ENCODE data around the gene VPS33B. TPM values are rescaled to one million over a fixed set of nuclear protein-coding genes. Genes with fewer than 3 reads are reported as not detected.

The VPS33B gene
- total and polyA plus RNA-seq, 2 of the 13 experiments (the other 11 are each of a cell fraction or from before 2014, with no cell fraction given), result 15.8 to 16.5 TPM

DNA sequence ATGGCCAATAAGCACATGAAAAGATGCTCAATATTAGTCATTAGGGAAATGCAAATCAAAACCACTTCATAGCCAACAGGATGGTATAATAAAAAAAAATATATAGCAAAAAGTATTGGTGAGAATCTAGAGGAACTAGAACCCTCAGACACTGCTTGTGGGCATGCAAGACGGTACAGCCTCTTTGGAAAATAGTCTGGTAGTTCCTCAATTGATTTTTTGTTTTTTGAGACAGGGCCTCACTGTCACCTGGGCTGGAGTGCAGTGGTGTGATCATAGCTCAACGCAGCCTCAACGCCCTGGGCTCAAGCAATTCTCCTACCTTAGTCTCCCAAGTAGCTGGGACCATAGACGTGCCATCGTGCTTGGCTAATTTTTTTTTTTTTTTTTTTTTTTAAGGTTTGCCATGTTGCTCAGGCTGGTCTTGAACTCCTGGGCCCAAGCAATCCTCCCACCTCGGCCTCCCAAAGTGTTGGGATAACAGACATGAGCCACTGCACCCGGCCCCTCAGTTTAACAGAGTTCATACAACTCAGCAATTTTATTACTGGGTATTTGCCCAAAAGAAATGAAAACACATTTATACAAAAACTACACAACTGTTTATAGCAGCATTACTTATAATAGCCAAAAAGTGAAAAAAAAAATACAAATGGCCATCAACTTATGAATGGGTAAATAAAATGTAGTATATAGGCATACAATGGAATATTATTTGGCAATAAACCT lies 33.2 kb downstream of the VPS33B start (continued):
- TF ChIP-seq HNRNPH1 (optimal IDR thresholded peaks at IDR 0.05; ENCODE audit: low read depth, low read length), result no peak
- TF ChIP-seq, protein P1, sequence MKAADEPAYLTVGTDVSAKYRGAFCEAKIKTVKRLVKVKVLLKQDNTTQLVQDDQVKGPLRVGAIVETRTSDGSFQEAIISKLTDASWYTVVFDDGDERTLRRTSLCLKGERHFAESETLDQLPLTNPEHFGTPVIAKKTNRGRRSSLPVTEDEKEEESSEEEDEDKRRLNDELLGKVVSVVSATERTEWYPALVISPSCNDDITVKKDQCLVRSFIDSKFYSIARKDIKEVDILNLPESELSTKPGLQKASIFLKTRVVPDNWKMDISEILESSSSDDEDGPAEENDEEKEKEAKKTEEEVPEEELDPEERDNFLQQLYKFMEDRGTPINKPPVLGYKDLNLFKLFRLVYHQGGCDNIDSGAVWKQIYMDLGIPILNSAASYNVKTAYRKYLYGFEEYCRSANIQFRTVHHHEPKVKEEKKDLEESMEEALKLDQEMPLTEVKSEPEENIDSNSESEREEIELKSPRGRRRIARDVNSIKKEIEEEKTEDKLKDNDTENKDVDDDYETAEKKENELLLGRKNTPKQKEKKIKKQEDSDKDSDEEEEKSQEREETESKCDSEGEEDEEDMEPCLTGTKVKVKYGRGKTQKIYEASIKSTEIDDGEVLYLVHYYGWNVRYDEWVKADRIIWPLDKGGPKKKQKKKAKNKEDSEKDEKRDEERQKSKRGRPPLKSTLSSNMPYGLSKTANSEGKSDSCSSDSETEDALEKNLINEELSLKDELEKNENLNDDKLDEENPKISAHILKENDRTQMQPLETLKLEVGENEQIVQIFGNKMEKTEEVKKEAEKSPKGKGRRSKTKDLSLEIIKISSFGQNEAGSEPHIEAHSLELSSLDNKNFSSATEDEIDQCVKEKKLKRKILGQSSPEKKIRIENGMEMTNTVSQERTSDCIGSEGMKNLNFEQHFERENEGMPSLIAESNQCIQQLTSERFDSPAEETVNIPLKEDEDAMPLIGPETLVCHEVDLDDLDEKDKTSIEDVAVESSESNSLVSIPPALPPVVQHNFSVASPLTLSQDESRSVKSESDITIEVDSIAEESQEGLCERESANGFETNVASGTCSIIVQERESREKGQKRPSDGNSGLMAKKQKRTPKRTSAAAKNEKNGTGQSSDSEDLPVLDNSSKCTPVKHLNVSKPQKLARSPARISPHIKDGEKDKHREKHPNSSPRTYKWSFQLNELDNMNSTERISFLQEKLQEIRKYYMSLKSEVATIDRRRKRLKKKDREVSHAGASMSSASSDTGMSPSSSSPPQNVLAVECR (CRISPR knock-in tag; IDR thresholded peaks at IDR 0.05; ENCODE audit: borderline replicate concordance), result no peak
- TF ChIP-seq ZBTB3 (CRISPR knock-in tag; IDR thresholded peaks at IDR 0.05; ENCODE audit: borderline replicate concordance, low read depth), result no peak
- no peak for TF ChIP-seq NR2F1 (CRISPR knock-in tag; IDR thresholded peaks at IDR 0.05)
- no peak for TF ChIP-seq NFYC (CRISPR knock-in tag; IDR thresholded peaks at IDR 0.05)
- TF ChIP-seq AKAP8 (CRISPR knock-in tag; IDR thresholded peaks at IDR 0.05), result no peak
- TF ChIP-seq, protein P2, sequence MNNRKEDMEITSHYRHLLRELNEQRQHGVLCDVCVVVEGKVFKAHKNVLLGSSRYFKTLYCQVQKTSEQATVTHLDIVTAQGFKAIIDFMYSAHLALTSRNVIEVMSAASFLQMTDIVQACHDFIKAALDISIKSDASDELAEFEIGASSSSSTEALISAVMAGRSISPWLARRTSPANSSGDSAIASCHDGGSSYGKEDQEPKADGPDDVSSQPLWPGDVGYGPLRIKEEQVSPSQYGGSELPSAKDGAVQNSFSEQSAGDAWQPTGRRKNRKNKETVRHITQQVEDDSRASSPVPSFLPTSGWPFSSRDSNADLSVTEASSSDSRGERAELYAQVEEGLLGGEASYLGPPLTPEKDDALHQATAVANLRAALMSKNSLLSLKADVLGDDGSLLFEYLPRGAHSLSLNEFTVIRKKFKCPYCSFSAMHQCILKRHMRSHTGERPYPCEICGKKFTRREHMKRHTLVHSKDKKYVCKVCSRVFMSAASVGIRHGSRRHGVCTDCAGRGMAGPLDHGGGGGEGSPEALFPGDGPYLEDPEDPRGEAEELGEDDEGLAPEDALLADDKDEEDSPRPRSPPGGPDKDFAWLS (CRISPR knock-in tag; IDR thresholded peaks at IDR 0.05; ENCODE audit: borderline replicate concordance), result no peak
- TF ChIP-seq, protein P3, sequence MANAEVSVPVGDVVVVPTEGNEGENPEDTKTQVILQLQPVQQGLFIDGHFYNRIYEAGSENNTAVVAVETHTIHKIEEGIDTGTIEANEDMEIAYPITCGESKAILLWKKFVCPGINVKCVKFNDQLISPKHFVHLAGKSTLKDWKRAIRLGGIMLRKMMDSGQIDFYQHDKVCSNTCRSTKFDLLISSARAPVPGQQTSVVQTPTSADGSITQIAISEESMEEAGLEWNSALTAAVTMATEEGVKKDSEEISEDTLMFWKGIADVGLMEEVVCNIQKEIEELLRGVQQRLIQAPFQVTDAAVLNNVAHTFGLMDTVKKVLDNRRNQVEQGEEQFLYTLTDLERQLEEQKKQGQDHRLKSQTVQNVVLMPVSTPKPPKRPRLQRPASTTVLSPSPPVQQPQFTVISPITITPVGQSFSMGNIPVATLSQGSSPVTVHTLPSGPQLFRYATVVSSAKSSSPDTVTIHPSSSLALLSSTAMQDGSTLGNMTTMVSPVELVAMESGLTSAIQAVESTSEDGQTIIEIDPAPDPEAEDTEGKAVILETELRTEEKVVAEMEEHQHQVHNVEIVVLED (CRISPR knock-in tag; IDR thresholded peaks at IDR 0.05; ENCODE audit: borderline replicate concordance), result no peak
- no peak for TF ChIP-seq MAFF (IDR thresholded peaks at IDR 0.05; ENCODE audit: low read depth, low read length)
- TF ChIP-seq NFYB (CRISPR knock-in tag; IDR thresholded peaks at IDR 0.05), result no peak
- no peak for TF ChIP-seq ZNF776 (CRISPR knock-in tag; IDR thresholded peaks at IDR 0.05)
- TF ChIP-seq ZNF331 (CRISPR knock-in tag; IDR thresholded peaks at IDR 0.05), result no peak
- no peak for TF ChIP-seq STAG1 (CRISPR knock-in tag; IDR thresholded peaks at IDR 0.05)
- no peak for TF ChIP-seq TBL1XR1 (IDR thresholded peaks at IDR 0.05; ENCODE audit: borderline replicate concordance, low read length, partially characterized antibody)
- TF ChIP-seq DMAP1 (CRISPR knock-in tag; IDR thresholded peaks at IDR 0.05), result no peak
- TF ChIP-seq CEBPG (CRISPR knock-in tag; IDR thresholded peaks at IDR 0.05), result no peak
